Measurements from ENCODE around the gene OS9. TPM values are rescaled to one million over a fixed set of nuclear protein-coding genes. Genes with fewer than 3 reads are reported as not detected.

Gene OS9
- total and polyA plus RNA-seq, 2 of the 4 experiments (the other 2 are of a cell fraction): 159 to 272 TPM

- no peak overlapping the region for H3K56ac ChIP-seq (ENCODE audit: extremely low read depth, insufficient read depth, low read length)
- H4K91ac ChIP-seq (ENCODE audit: insufficient read depth, low read depth, low read length): no peak overlapping the region
- no peak overlapping the region for H4K5ac ChIP-seq (ENCODE audit: low read depth, low read length)
- in situ Hi-C loops (cut with MboI; ENCODE audit: low sequenced_read_pairs) (no loop called here), intact Hi-C loops (cut with micrococcal nuclease) (no loop called here), dilution Hi-C loops (cut with HindIII; ENCODE audit: low sequenced_read_pairs, unreplicated experiment) (loop anchor here (25.0 kb wide), 1 partner anchor 110 kb away; the partner anchor contains the start of gene KIF5A)
- no peak for DNase-seq
- no peak overlapping the region for H2AK9ac ChIP-seq (replicated peaks; ENCODE audit: low read depth, low read length, poor library complexity)
- no peaks in the 10 kb centered on the region for H3K4me1 ChIP-seq (ENCODE audit: control insufficient read depth, insufficient read depth, low read length)
- TF ChIP-seq CHD1 (IDR thresholded peaks at IDR 0.05; ENCODE audit: low read depth, low read length) (no peak), NFE2L2 (IDR thresholded peaks at IDR 0.05; ENCODE audit: low read depth, low read length) (no peak), MAZ (IDR thresholded peaks at IDR 0.05; ENCODE audit: borderline replicate concordance, low read depth, low read length) (no peak), MXI1 (IDR thresholded peaks at IDR 0.05; ENCODE audit: borderline replicate concordance, low read depth, low read length) (no peak), POLR2A (IDR thresholded peaks at IDR 0.05; ENCODE audit: low read depth, low read length) (no peak), BHLHE40 (IDR thresholded peaks at IDR 0.05; ENCODE audit: low read depth, low read length) (no peak), RFX5 (IDR thresholded peaks at IDR 0.05; ENCODE audit: low read depth, low read length) (no peak), SMC3 (IDR thresholded peaks at IDR 0.05; ENCODE audit: low read depth, low read length) (no peak), FOS (IDR thresholded peaks at IDR 0.05; ENCODE audit: low read depth, low read length) (no peak), USF2 (IDR thresholded peaks at IDR 0.05; ENCODE audit: low read depth, low read length) (no peak), CEBPB (IDR thresholded peaks at IDR 0.05; ENCODE audit: low read depth, low read length) (no peak), MAFK (IDR thresholded peaks at IDR 0.05; ENCODE audit: low read depth, low read length) (no peak), RAD21 (IDR thresholded peaks at IDR 0.05; ENCODE audit: low read length) (no peak), RCOR1 (IDR thresholded peaks at IDR 0.05; ENCODE audit: insufficient replicate concordance, low read length) (no peak)
- TF ChIP-seq, protein P1, sequence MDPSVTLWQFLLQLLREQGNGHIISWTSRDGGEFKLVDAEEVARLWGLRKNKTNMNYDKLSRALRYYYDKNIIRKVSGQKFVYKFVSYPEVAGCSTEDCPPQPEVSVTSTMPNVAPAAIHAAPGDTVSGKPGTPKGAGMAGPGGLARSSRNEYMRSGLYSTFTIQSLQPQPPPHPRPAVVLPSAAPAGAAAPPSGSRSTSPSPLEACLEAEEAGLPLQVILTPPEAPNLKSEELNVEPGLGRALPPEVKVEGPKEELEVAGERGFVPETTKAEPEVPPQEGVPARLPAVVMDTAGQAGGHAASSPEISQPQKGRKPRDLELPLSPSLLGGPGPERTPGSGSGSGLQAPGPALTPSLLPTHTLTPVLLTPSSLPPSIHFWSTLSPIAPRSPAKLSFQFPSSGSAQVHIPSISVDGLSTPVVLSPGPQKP (IDR thresholded peaks at IDR 0.05; ENCODE audit: borderline replicate concordance, low read depth, low read length): no peak
- TF ChIP-seq, protein P2, sequence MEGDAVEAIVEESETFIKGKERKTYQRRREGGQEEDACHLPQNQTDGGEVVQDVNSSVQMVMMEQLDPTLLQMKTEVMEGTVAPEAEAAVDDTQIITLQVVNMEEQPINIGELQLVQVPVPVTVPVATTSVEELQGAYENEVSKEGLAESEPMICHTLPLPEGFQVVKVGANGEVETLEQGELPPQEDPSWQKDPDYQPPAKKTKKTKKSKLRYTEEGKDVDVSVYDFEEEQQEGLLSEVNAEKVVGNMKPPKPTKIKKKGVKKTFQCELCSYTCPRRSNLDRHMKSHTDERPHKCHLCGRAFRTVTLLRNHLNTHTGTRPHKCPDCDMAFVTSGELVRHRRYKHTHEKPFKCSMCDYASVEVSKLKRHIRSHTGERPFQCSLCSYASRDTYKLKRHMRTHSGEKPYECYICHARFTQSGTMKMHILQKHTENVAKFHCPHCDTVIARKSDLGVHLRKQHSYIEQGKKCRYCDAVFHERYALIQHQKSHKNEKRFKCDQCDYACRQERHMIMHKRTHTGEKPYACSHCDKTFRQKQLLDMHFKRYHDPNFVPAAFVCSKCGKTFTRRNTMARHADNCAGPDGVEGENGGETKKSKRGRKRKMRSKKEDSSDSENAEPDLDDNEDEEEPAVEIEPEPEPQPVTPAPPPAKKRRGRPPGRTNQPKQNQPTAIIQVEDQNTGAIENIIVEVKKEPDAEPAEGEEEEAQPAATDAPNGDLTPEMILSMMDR (conservative IDR thresholded peaks at IDR 0.05; ENCODE audit: low read depth, low read length): no peak
- no peak overlapping the region for H3K18ac ChIP-seq (ENCODE audit: low read depth, low read length)
- no peak for ATAC-seq (ENCODE audit: low read depth)
- 67% methylated on average over 1 of the region's 6 CpGs; no CpG with 5 or more reads in 1 of the 2 experiments for WGBS, 2 experiments (ENCODE audit: extremely low coverage in 2 of 2, insufficient read length in 1 of 2)
- H2BK120ac ChIP-seq (ENCODE audit: low read depth, low read length): no peak overlapping the region
- ChIA-PET POLR2A (ENCODE audit: unreplicated experiment) (no interaction called here), CTCF (no interaction called here)
- no peak overlapping the region for H3K9ac ChIP-seq (ENCODE audit: low read depth, low read length)
- H2BK5ac ChIP-seq (ENCODE audit: low read depth, low read length, poor library complexity, severe bottlenecking): no peak overlapping the region
- no peak overlapping the region for H3K4me2 ChIP-seq (ENCODE audit: low read depth, low read length)
- H4K20me1 ChIP-seq (ENCODE audit: insufficient read depth, low read length): no peaks in the 10 kb centered on the region
- BruUV-seq (replicated peaks): no TSS peak
- no peak overlapping the region for H3K14ac ChIP-seq (replicated peaks; ENCODE audit: low read depth, low read length)
- H3K36me3 ChIP-seq (ENCODE audit: control insufficient read depth, insufficient read depth, low read length): no peaks in the 10 kb centered on the region
- H2BK20ac ChIP-seq (ENCODE audit: low read depth, low read length): no peak overlapping the region
- H2AFZ ChIP-seq (replicated peaks; ENCODE audit: low read length, poor library complexity): no peak overlapping the region
- H3K79me1 ChIP-seq (ENCODE audit: low read depth in 1 of 2, low read length in 2 of 2): no peaks in the 10 kb centered on the region
- no peak overlapping the region for H3K4ac ChIP-seq (ENCODE audit: low read depth, low read length)
- H3K9me3 ChIP-seq (ENCODE audit: control insufficient read depth, insufficient read depth, low read length): no peaks in the 10 kb centered on the region
- H2AK5ac ChIP-seq (ENCODE audit: low read depth, low read length): no peak overlapping the region
- H2BK15ac ChIP-seq (ENCODE audit: low read depth, low read length): no peak overlapping the region
- H3K23ac ChIP-seq (ENCODE audit: low read depth, low read length): no peak overlapping the region
- H4K8ac ChIP-seq (ENCODE audit: low read depth in 2 of 2, low read length in 2 of 2): no peak overlapping the region
- H3K4me3 ChIP-seq (ENCODE audit: insufficient read depth, low read depth, low read length): no peak overlapping the region
- H3K27me3 ChIP-seq (ENCODE audit: control insufficient read depth, insufficient read depth, low read length): no peaks in the 10 kb centered on the region; the same call in 1 of the 2 replicates
- H3K27ac ChIP-seq (ENCODE audit: insufficient read depth, low read length): no peak overlapping the region
- H3K9me1 ChIP-seq (ENCODE audit: insufficient read depth, low read length): no peaks in the 10 kb centered on the region
These were observed 21.1 kb upstream of the OS9 start for GRCh38 chr12:57672801-57673200.

All from IMR-90 (cell line).